ENCODE results near the gene NBPF1. TPM values are rescaled to one million over a fixed set of nuclear protein-coding genes. Genes with fewer than 3 reads are reported as not detected.

NBPF1 gene
- total and polyA plus RNA-seq, 2 donors (not counting 3 experiments of a cell fraction or from before 2014, with no cell fraction given): 23.0 to 58.4 TPM

- Histone ChIP-seq H3K4me1 (ENCODE audit: control insufficient read depth, extremely low read depth, insufficient read depth, low read length) (peaks cover 10% of the 10 kb centered on the region), H3K9me3 (replicated peaks; ENCODE audit: control insufficient read depth, insufficient read depth, low read length) (no peaks in the 10 kb centered on the region), H3K9ac (replicated peaks; ENCODE audit: extremely low read depth, insufficient read depth, low read length) (no peak overlapping the region), H3K9me1 (replicated peaks; ENCODE audit: control insufficient read depth, extremely low read depth, insufficient read depth, low read length) (no peaks in the 10 kb centered on the region), H2AFZ (ENCODE audit: low read depth, low read length) (no peak overlapping the region), H3K4me2 (ENCODE audit: insufficient read depth, low read length) (no peak overlapping the region), H3K4me3 (replicated peaks in 1 of 3; ENCODE audit: insufficient read depth in 1 of 3, low read depth in 1 of 3, low read length in 3 of 3) (no peak overlapping the region), H3K36me3 (ENCODE audit: control insufficient read depth in 2 of 2, extremely low read depth in 1 of 2, insufficient read depth in 2 of 2, low read length in 2 of 2) (peaks cover 0 to 14% of the 10 kb centered on the region in 2 experiments), H3K27ac (ENCODE audit: insufficient read depth, low read depth, low read length) (no peak overlapping the region), H4K20me1 (replicated peaks; ENCODE audit: control insufficient read depth, extremely low read depth, insufficient read depth, low read length) (no peaks in the 10 kb centered on the region), H3K79me2 (ENCODE audit: control insufficient read depth, insufficient read depth, low read length) (peaks cover 2% of the 10 kb centered on the region), H3K27me3 (ENCODE audit: control insufficient read depth in 2 of 2, insufficient read depth in 2 of 2, low read length in 2 of 2) (no peaks in the 10 kb centered on the region)
- TF ChIP-seq MAX (IDR thresholded peaks at IDR 0.05; ENCODE audit: insufficient read depth, insufficient read length) (no peak), JUN (IDR thresholded peaks at IDR 0.05; ENCODE audit: borderline replicate concordance, insufficient read depth, insufficient read length, low read depth) (no peak), POLR2AphosphoS5 (IDR thresholded peaks at IDR 0.05; ENCODE audit: insufficient read depth, low read depth, low read length) (no peak), GATA2 (IDR thresholded peaks at IDR 0.05; ENCODE audit: insufficient read depth, insufficient read length, low read depth, low read length) (no peak), EZH2 (IDR thresholded peaks at IDR 0.05; ENCODE audit: borderline replicate concordance, low read depth, low read length, severe bottlenecking) (no peak), CTCF (IDR thresholded peaks at IDR 0.05; ENCODE audit: extremely low read depth in 1 of 2, insufficient read depth in 1 of 2, low read depth in 1 of 2, low read length in 2 of 2) (no peak), MYC (IDR thresholded peaks at IDR 0.05; ENCODE audit: low read depth, low read length) (no peak), POLR2A (IDR thresholded peaks at IDR 0.05; ENCODE audit: low read depth, low read length) (no peak), FOS (IDR thresholded peaks at IDR 0.05; ENCODE audit: borderline replicate concordance, insufficient read depth, low read length) (no peak)
- no peak for FAIRE-seq
- dilution Hi-C loops (cut with MboI; ENCODE audit: extremely low pct_ligation_motif_present, low sequenced_read_pairs) (no loop called here), intact Hi-C loops (cut with micrococcal nuclease) (no loop called here)
- ChIA-PET CTCF (interaction anchor here (0.8 to 4.8 kb wide), 2 partner anchors 8 to 334 kb away, joined by 5 to 47 read pairs; no protein-coding TSS in a partner anchor), POLR2A (no interaction called here)
- no peak for DNase-seq (ENCODE audit: low read depth, low spot score)
- no TSS peak for BruUV-seq (replicated peaks)
Observed at GRCh38 chr1:16617114-16617631, 3.8 kb upstream of the NBPF1 start.
